ENCODE results near the gene RAPGEF4.

The RAPGEF4 gene

DNA sequence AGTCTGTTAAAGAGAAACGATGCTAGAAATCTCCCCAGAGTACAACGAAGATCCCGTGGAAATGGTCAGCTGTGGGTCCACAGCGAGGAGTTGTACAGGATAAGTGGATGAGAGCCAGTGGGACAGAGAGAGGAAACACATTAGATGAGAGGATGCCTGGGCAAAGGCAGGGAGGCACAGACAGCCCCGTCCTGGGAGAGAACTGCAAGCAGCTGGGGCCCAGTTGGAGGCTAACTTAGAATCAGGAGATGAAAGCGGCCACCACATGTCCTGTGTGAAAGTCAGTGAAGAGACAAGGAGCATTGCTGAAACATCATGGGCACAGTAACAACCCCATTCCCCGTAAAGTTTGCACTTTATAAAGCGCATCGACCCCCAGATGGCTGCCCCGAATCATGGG, 157.5 kb downstream of the RAPGEF4 start:
- no peak for DNase-seq

DNA sequence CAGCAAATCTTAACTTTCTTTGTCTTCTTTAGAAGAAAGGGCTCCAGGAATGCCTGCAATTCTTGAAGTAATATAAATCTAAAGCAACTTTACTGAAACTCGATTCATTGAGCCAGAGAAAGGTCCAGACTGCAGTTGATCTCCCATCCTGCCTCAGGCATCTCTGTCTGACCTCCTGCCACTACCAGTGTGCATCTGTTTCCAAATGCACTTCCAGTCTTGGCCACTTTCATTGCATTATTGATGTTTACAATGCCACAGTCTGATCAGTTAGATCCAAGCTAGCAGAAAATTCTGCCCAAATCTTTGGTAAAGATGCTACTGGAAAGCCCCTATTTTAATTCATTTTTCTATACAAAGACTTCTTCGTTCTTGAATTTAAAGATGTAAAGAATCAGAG, 158.0 kb downstream of the RAPGEF4 start:
- no peaks in the 10 kb centered on the region for H3K36me3 ChIP-seq (ENCODE audit: control insufficient read depth, insufficient read depth, low read length)
- H3K4me3 ChIP-seq (ENCODE audit: insufficient read depth, low read depth, low read length, poor library complexity, severe bottlenecking): no peak overlapping the region
- no peaks in the 10 kb centered on the region for H3K4me1 ChIP-seq (ENCODE audit: control insufficient read depth, insufficient read depth, low read length, poor library complexity, severe bottlenecking)
- H3K9me3 ChIP-seq (ENCODE audit: control insufficient read depth, low read length): no peaks in the 10 kb centered on the region
- no peak for DNase-seq
- no peaks in the 10 kb centered on the region for H3K27me3 ChIP-seq (replicated peaks; ENCODE audit: control insufficient read depth, insufficient read depth, low read length, poor library complexity, severe bottlenecking)
- H3K27ac ChIP-seq (ENCODE audit: insufficient read depth, low read length, poor library complexity, severe bottlenecking): no peak overlapping the region

More for the DNA sequence above, 157.5 kb downstream of the RAPGEF4 start:
- no peaks in the 10 kb centered on the region for H3K36me3 ChIP-seq (ENCODE audit: control insufficient read depth, insufficient read depth, low read length)
- no peak overlapping the region for H3K4me3 ChIP-seq (ENCODE audit: insufficient read depth, low read depth, low read length, poor library complexity, severe bottlenecking)
- H3K9me3 ChIP-seq (ENCODE audit: control insufficient read depth, low read length): no peaks in the 10 kb centered on the region
- H3K27ac ChIP-seq (ENCODE audit: insufficient read depth, low read length, poor library complexity, severe bottlenecking): no peak overlapping the region
- H3K4me1 ChIP-seq (ENCODE audit: control insufficient read depth, insufficient read depth, low read length, poor library complexity, severe bottlenecking): no peaks in the 10 kb centered on the region
- no peaks in the 10 kb centered on the region for H3K27me3 ChIP-seq (replicated peaks; ENCODE audit: control insufficient read depth, insufficient read depth, low read length, poor library complexity, severe bottlenecking)

DNA sequence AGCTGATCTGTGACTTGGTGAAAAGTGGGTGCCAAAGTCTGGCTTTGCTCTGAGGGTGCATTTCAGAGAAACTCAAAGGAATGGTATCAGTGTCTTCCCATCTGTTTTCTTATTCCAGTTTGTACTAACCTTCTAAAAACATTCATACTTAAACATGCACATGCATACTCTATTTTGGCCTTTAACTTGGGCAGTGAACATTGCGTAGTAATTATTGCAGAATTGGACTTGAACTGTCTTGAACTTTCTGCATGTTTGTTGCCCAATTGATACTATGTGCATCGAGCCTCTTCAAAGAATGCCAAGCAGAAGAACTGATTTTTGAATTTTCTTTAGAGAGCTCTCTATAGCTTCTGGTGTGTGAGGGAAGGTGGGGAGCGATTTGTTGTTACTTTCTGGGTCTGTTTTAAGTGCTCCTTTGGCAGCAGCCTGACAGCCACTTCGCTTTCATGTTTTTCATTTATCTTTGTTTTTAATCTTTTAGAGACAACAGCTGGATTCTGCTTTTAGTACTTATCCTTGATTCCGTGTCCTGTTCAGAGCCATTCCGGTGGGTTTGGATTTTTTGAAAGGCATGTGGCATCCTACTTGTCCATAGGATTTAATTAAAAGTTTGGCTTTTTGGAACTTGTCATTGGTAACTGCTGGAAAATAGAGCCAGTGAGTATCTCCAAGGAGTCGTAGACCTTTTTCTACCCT, 159.2 kb downstream of the RAPGEF4 start:
- Histone ChIP-seq H3K4me1 (ENCODE audit: control insufficient read depth, insufficient read depth, low read length, poor library complexity, severe bottlenecking) (no peaks in the 10 kb centered on the region), H3K27me3 (replicated peaks; ENCODE audit: control insufficient read depth, insufficient read depth, low read length, poor library complexity, severe bottlenecking) (no peaks in the 10 kb centered on the region), H3K9me3 (ENCODE audit: control insufficient read depth, low read length) (no peaks in the 10 kb centered on the region), H3K36me3 (ENCODE audit: control insufficient read depth, insufficient read depth, low read length) (no peaks in the 10 kb centered on the region), H3K27ac (ENCODE audit: insufficient read depth, low read length, poor library complexity, severe bottlenecking) (no peak overlapping the region), H3K4me3 (ENCODE audit: insufficient read depth, low read depth, low read length, poor library complexity, severe bottlenecking) (no peak overlapping the region)
- DNase-seq: no peak

DNA sequence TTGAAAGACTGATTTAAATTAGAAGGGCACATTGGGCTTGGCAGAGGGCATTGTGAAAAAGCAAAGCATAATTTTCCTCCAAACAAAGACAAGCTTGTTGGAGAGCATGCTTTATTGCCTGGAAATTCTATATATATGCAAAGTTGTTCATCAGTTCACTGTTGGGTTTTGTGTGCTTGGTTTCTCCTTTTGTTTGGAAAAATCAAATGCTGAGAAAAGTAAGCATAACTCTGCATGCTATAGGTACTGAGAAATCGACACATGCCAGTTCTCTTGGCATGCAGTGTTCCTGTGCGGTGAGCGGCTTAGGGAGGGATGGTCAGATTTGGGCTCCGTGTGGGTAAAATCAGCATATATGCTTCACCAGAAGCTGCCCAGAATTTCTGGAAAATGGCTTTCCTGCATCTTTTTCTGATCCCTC, 161.0 kb downstream of the RAPGEF4 start:
- Histone ChIP-seq H3K36me3 (ENCODE audit: control insufficient read depth, insufficient read depth, low read length) (no peaks in the 10 kb centered on the region), H3K27me3 (replicated peaks; ENCODE audit: control insufficient read depth, insufficient read depth, low read length, poor library complexity, severe bottlenecking) (no peaks in the 10 kb centered on the region), H3K27ac (ENCODE audit: insufficient read depth, low read length, poor library complexity, severe bottlenecking) (no peak overlapping the region), H3K4me1 (ENCODE audit: control insufficient read depth, insufficient read depth, low read length, poor library complexity, severe bottlenecking) (no peaks in the 10 kb centered on the region), H3K4me3 (ENCODE audit: insufficient read depth, low read depth, low read length, poor library complexity, severe bottlenecking) (no peak overlapping the region), H3K9me3 (ENCODE audit: control insufficient read depth, low read length) (no peaks in the 10 kb centered on the region)
- no peak for DNase-seq

DNA sequence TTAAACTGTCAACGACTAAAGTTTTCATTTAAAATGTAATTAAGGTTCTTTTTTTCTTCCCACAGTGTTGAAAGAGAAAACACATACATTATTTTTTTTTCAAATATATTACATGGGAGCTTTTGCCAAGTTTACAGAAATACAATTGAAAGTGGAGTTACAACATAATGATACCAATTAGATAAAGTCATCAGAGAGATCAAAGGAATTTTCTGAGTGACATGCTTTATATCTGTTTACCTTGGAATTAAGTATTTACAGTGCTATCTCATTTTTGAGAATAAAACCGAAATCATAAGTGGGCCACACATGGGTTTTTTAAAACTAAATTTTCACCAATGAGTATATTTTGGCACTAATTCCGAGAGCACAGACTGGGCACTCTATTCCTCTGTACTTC, 165.2 kb downstream of the RAPGEF4 start:
- DNase-seq: no peak
- Histone ChIP-seq H3K27me3 (replicated peaks; ENCODE audit: control insufficient read depth, insufficient read depth, low read length, poor library complexity, severe bottlenecking) (no peaks in the 10 kb centered on the region), H3K4me3 (ENCODE audit: insufficient read depth, low read depth, low read length, poor library complexity, severe bottlenecking) (no peak overlapping the region), H3K9me3 (ENCODE audit: control insufficient read depth, low read length) (no peaks in the 10 kb centered on the region), H3K4me1 (ENCODE audit: control insufficient read depth, insufficient read depth, low read length, poor library complexity, severe bottlenecking) (no peaks in the 10 kb centered on the region), H3K36me3 (ENCODE audit: control insufficient read depth, insufficient read depth, low read length) (no peaks in the 10 kb centered on the region), H3K27ac (ENCODE audit: insufficient read depth, low read length, poor library complexity, severe bottlenecking) (no peak overlapping the region)

GRCh38 chr2:172901913-172902312, 166.3 kb downstream of the RAPGEF4 start:
- Histone ChIP-seq H3K27me3 (replicated peaks; ENCODE audit: control insufficient read depth, insufficient read depth, low read length, poor library complexity, severe bottlenecking) (no peaks in the 10 kb centered on the region), H3K36me3 (ENCODE audit: control insufficient read depth, insufficient read depth, low read length) (no peaks in the 10 kb centered on the region), H3K4me3 (ENCODE audit: insufficient read depth, low read depth, low read length, poor library complexity, severe bottlenecking) (no peak overlapping the region), H3K4me1 (ENCODE audit: control insufficient read depth, insufficient read depth, low read length, poor library complexity, severe bottlenecking) (no peaks in the 10 kb centered on the region), H3K9me3 (ENCODE audit: control insufficient read depth, low read length) (no peaks in the 10 kb centered on the region), H3K27ac (ENCODE audit: insufficient read depth, low read length, poor library complexity, severe bottlenecking) (no peak overlapping the region)
- DNase-seq: no peak

GRCh38 chr2:172904236-172904635, 168.6 kb downstream of the RAPGEF4 start:
- no peak for DNase-seq
- Histone ChIP-seq H3K4me3 (ENCODE audit: insufficient read depth, low read depth, low read length, poor library complexity, severe bottlenecking) (no peak overlapping the region), H3K36me3 (ENCODE audit: control insufficient read depth, insufficient read depth, low read length) (no peaks in the 10 kb centered on the region), H3K27ac (ENCODE audit: insufficient read depth, low read length, poor library complexity, severe bottlenecking) (no peak overlapping the region), H3K9me3 (ENCODE audit: control insufficient read depth, low read length) (no peaks in the 10 kb centered on the region), H3K4me1 (ENCODE audit: control insufficient read depth, insufficient read depth, low read length, poor library complexity, severe bottlenecking) (no peaks in the 10 kb centered on the region), H3K27me3 (replicated peaks; ENCODE audit: control insufficient read depth, insufficient read depth, low read length, poor library complexity, severe bottlenecking) (no peaks in the 10 kb centered on the region)

GRCh38 chr2:172905937-172906811, 170.5 kb downstream of the RAPGEF4 start:
- no peak overlapping the region for H3K27ac ChIP-seq (ENCODE audit: insufficient read depth, low read length, poor library complexity, severe bottlenecking)
- H3K4me1 ChIP-seq (ENCODE audit: control insufficient read depth, insufficient read depth, low read length, poor library complexity, severe bottlenecking): no peaks in the 10 kb centered on the region
- no peak overlapping the region for H3K4me3 ChIP-seq (ENCODE audit: insufficient read depth, low read depth, low read length, poor library complexity, severe bottlenecking)
- H3K27me3 ChIP-seq (replicated peaks; ENCODE audit: control insufficient read depth, insufficient read depth, low read length, poor library complexity, severe bottlenecking): no peaks in the 10 kb centered on the region
- H3K9me3 ChIP-seq (ENCODE audit: control insufficient read depth, low read length): no peaks in the 10 kb centered on the region
- no peak for DNase-seq
- H3K36me3 ChIP-seq (ENCODE audit: control insufficient read depth, insufficient read depth, low read length): no peaks in the 10 kb centered on the region

DNA sequence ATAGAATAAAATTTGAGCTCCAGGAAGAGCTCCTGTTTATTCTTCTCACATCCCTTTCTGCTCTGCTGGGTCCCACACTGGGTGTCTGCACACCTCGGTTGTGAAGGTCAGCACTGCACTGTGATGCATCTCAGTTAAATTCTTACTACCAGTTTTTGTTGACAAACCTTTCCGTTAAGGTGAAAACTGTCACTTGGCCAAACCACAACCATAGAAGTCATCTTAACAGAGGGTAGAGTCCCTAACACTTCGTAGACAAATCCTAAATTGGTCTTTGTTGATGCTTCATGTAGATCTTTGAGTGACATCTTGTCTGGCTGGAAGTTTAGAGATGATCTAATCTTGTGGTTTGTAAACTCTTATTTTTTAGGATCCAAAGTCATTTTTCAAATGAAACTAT, 172.6 kb downstream of the RAPGEF4 start:
- no peaks in the 10 kb centered on the region for H3K4me1 ChIP-seq (ENCODE audit: control insufficient read depth, insufficient read depth, low read length, poor library complexity, severe bottlenecking)
- no peak for DNase-seq
- no peaks in the 10 kb centered on the region for H3K36me3 ChIP-seq (ENCODE audit: control insufficient read depth, insufficient read depth, low read length)
- no peak overlapping the region for H3K27ac ChIP-seq (ENCODE audit: insufficient read depth, low read length, poor library complexity, severe bottlenecking)
- no peak overlapping the region for H3K4me3 ChIP-seq (ENCODE audit: insufficient read depth, low read depth, low read length, poor library complexity, severe bottlenecking)
- H3K9me3 ChIP-seq (ENCODE audit: control insufficient read depth, low read length): no peaks in the 10 kb centered on the region
- H3K27me3 ChIP-seq (replicated peaks; ENCODE audit: control insufficient read depth, insufficient read depth, low read length, poor library complexity, severe bottlenecking): no peaks in the 10 kb centered on the region

DNA sequence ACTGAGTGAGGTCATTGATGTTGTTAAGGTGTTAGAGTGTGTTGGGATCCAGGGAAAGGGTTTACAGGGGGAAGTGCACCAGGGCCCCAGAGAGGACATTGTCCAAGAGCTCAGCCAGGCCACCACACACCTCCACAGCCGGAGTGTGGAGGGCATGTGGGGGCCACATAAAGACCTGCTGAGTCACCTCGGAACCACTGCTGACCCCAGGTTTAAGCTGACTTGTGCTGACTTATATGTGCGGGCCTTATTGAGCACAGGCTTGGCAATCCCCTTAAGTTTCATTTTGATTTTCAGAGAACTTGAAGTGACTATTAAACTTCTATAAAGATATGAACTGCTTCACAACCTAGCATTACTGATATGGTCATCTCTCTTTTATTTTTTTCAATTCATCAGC, 173.8 kb downstream of the RAPGEF4 start:
- DNase-seq: no peak
- Histone ChIP-seq H3K9me3 (ENCODE audit: control insufficient read depth, low read length) (no peaks in the 10 kb centered on the region), H3K36me3 (ENCODE audit: control insufficient read depth, insufficient read depth, low read length) (no peaks in the 10 kb centered on the region), H3K4me3 (ENCODE audit: insufficient read depth, low read depth, low read length, poor library complexity, severe bottlenecking) (no peak overlapping the region), H3K4me1 (ENCODE audit: control insufficient read depth, insufficient read depth, low read length, poor library complexity, severe bottlenecking) (no peaks in the 10 kb centered on the region), H3K27me3 (replicated peaks; ENCODE audit: control insufficient read depth, insufficient read depth, low read length, poor library complexity, severe bottlenecking) (no peaks in the 10 kb centered on the region), H3K27ac (ENCODE audit: insufficient read depth, low read length, poor library complexity, severe bottlenecking) (no peak overlapping the region)

Data from effector memory CD4-positive, alpha-beta T cell (primary cell).